Mucosa of rectum (tissue), 2 donors: ENCODE results near the gene CHRND.
A peak's percentile ranks its signal among the peaks of the same experiment; 100 is the strongest.

Source experiments
- H3K27ac ChIP-seq, 2 donors: one replicate each; pipeline ENCODE4 v1.7.0; 2013; ENCODE audit warnings: inconsistent platforms in 2 of 2, low read depth in 2 of 2, low read length in 2 of 2
- H3K27me3 ChIP-seq, 2 donors: one replicate each; pipeline ENCODE4 v1.7.0; 2013; ENCODE audit warnings: low read length in 2 of 2; ENCODE audit not compliant: control insufficient read depth in 2 of 2, insufficient read depth in 2 of 2
- H3K36me3 ChIP-seq, 2 donors: one replicate each; pipeline ENCODE4 v1.7.0; 2013; ENCODE audit warnings: low read length in 2 of 2; ENCODE audit not compliant: control insufficient read depth in 2 of 2, insufficient read depth in 2 of 2
- H3K4me1 ChIP-seq, 2 donors: one replicate each; pipeline ENCODE4 v1.7.0; 2013; ENCODE audit warnings: low read length in 2 of 2, mild to moderate bottlenecking in 1 of 2; ENCODE audit not compliant: control insufficient read depth in 2 of 2, insufficient read depth in 2 of 2
- H3K4me3 ChIP-seq, 2 donors: one replicate each; pipeline ENCODE4 v1.7.0; 2013; ENCODE audit warnings: low read length in 2 of 2
- H3K9ac ChIP-seq, 2 donors: one replicate each; pipeline ENCODE4 v1.7.0; 2013; ENCODE audit warnings: low read length in 2 of 2, low read depth in 1 of 2, mild to moderate bottlenecking in 1 of 2
- H3K9me3 ChIP-seq, 2 donors: one replicate each; pipeline ENCODE4 v1.7.0; 2013; ENCODE audit warnings: low read length in 2 of 2; ENCODE audit not compliant: control insufficient read depth in 2 of 2
- donor health status: healthy.
- donor health status: Normal muscosa, but diverticular disease.

The CHRND gene

GRCh38 chr2:232496501-232497270 lies 29.3 kb upstream of the CHRND start:
- peaks cover 2% of the 10 kb centered on the region in 2 donors for H3K27me3 ChIP-seq

GRCh38 chr2:232497348-232497747 lies 28.6 kb upstream of the CHRND start:
- H3K9ac ChIP-seq, result no peak overlapping the region
- no peak overlapping the region for H3K27ac ChIP-seq
- H3K36me3 ChIP-seq, result no peaks in the 10 kb centered on the region
- H3K4me3 ChIP-seq, result no peak overlapping the region
- no peaks in the 10 kb centered on the region for H3K9me3 ChIP-seq
- no peaks in the 10 kb centered on the region for H3K4me1 ChIP-seq
- peaks cover 2% of the 10 kb centered on the region in 2 donors for H3K27me3 ChIP-seq

More at GRCh38 chr2:232496501-232497270, 29.3 kb upstream of the CHRND start:
- H3K9ac ChIP-seq, result no peak overlapping the region
- H3K9me3 ChIP-seq, result no peaks in the 10 kb centered on the region
- H3K36me3 ChIP-seq, result no peaks in the 10 kb centered on the region
- H3K27ac ChIP-seq, result no peak overlapping the region
- no peak overlapping the region for H3K4me3 ChIP-seq
- H3K4me1 ChIP-seq, result no peaks in the 10 kb centered on the region

GRCh38 chr2:232498452-232498851 lies 27.5 kb upstream of the CHRND start:
- no peaks in the 10 kb centered on the region for H3K4me1 ChIP-seq
- no peak overlapping the region for H3K9ac ChIP-seq
- peaks cover 4 to 8% of the 10 kb centered on the region in 2 donors for H3K27me3 ChIP-seq
- H3K4me3 ChIP-seq, result no peak overlapping the region
- H3K9me3 ChIP-seq, result no peaks in the 10 kb centered on the region
- no peak overlapping the region for H3K27ac ChIP-seq
- H3K36me3 ChIP-seq, result no peaks in the 10 kb centered on the region

- H3K36me3 ChIP-seq, result no peaks in the 10 kb centered on the region
- H3K9me3 ChIP-seq, result no peaks in the 10 kb centered on the region
- H3K4me3 ChIP-seq, result no peak overlapping the region
- H3K4me1 ChIP-seq, result no peaks in the 10 kb centered on the region
- H3K27ac ChIP-seq, result no peak overlapping the region
- no peak overlapping the region for H3K9ac ChIP-seq
- H3K27me3 ChIP-seq, result peaks cover 17 to 22% of the 10 kb centered on the region in 2 donors
Measured at GRCh38 chr2:232501331-232501771, 24.6 kb upstream of the CHRND start.

DNA sequence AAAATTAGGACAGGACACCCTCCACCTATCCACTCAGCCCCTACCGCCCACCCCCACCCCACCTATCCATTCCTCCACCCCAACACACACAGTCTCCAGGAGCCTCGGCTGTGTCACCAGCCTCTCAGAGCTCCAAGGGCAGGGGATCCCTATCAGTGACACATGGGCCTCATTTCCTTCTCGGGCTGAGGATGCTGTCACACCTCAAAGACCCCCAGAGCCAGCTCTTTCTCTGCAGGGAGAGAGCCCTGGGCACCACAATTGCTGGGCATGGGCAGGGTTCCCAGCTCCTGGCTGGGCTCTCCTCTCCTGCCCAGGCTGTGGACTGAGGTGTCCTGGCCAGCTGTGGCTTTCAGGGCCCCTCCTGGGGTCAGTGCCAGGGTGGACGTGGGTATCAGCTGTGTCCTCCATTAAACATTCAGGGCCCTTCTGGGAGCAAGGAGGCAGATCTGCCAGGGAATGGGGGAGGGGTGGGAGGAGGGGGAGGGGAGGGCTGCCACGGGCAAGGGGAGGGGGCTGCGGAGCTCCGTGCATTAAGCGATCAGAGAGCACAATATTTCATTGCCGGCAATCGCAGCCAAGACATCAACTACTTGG lies 24.1 kb upstream of the CHRND start:
- Histone ChIP-seq H3K4me1 (no peaks in the 10 kb centered on the region), H3K9me3 (no peaks in the 10 kb centered on the region), H3K36me3 (no peaks in the 10 kb centered on the region), H3K27ac (no peak overlapping the region), H3K27me3 (peaks cover 20 to 26% of the 10 kb centered on the region in 2 donors), H3K4me3 (no peak overlapping the region), H3K9ac (no peak overlapping the region)

DNA sequence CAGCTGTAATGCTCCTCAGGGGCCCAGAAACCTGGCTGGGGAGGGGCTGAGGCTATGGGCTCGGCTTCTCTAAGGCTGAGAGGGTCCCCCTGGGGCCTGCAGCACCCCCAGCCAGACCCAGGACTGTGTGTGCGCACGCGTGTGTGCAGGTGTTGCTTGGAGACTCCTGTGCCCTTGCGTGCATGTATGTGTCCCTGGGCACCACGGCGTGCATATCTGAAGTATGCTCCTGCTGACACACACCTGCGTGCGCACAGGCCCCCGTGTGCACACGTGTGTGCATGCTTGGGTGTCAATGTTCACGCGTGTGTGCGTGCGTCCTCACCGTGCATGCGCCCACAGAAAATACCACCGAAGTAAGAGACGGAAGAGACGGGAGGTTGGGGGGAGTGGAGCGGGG lies 23.4 kb upstream of the CHRND start:
- H3K27me3 ChIP-seq, result peaks cover 21 to 26% of the 10 kb centered on the region in 2 donors
- no peak overlapping the region for H3K4me3 ChIP-seq
- no peaks in the 10 kb centered on the region for H3K36me3 ChIP-seq
- no peaks in the 10 kb centered on the region for H3K9me3 ChIP-seq
- H3K27ac ChIP-seq, result no peak overlapping the region
- H3K4me1 ChIP-seq, result no peaks in the 10 kb centered on the region
- H3K9ac ChIP-seq, result no peak overlapping the region

- no peak overlapping the region for H3K27ac ChIP-seq
- peaks cover 22 to 26% of the 10 kb centered on the region in 2 donors for H3K27me3 ChIP-seq
- H3K4me1 ChIP-seq, result no peaks in the 10 kb centered on the region
- H3K36me3 ChIP-seq, result no peaks in the 10 kb centered on the region
- H3K4me3 ChIP-seq, result peak overlapping the region; percentile 9 to 38
- H3K9ac ChIP-seq, result no peak overlapping the region
- H3K9me3 ChIP-seq, result no peaks in the 10 kb centered on the region
Measured at GRCh38 chr2:232502911-232503808, 22.8 kb upstream of the CHRND start.

DNA sequence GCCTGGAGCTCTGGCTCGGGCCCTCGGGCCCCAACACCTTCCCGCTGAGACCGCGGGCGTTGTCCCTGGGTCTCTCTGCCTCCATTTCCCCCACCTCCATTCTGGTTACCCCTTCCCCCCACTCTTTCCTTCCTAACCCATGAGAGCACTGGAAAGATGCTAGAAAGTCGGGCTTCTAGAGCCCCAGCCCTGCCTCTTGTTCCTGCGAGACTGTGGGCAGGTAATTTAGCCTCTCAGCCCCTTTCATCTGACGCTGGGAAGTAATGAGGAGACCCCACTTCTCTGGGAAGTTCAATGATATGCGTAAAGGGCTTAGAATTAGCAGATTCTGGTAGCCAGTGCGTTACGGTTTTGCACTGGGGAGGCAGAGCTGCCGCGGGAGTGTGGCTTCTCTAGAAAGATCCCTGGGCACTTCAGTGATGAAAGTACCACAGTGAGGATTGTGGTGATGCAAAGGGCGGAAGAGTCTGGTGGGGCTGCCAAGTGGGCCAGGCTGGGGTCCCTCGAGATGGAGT lies 22.1 kb upstream of the CHRND start:
- H3K36me3 ChIP-seq, result no peaks in the 10 kb centered on the region
- H3K9me3 ChIP-seq, result no peaks in the 10 kb centered on the region
- peak overlapping the region in 1 of 2 donors; percentile 9 for H3K4me3 ChIP-seq
- no peaks in the 10 kb centered on the region for H3K4me1 ChIP-seq
- no peak overlapping the region for H3K9ac ChIP-seq
- H3K27me3 ChIP-seq, result peaks cover 22 to 26% of the 10 kb centered on the region in 2 donors
- H3K27ac ChIP-seq, result no peak overlapping the region

DNA sequence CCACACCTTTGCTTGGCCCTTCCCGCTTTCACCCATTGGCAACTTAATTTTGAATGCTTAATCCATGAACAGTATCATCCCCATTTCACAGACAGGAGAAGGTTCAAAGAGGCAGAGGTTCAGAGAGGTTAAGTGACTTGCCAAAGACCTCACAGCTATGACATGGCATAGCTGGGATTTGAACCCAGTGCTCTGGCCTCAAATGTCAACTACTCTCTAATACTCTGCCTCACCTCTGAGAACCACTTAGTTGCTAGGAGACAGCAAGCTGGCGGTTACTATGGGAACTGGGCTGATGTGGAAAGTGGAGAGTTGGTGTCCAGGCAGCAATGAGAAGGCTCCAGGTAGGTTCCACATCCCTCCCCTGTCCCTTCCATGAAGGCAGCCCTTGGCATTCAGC lies 21.5 kb upstream of the CHRND start:
- Histone ChIP-seq H3K4me1 (no peaks in the 10 kb centered on the region), H3K9ac (no peak overlapping the region), H3K4me3 (no peak overlapping the region), H3K9me3 (no peaks in the 10 kb centered on the region), H3K27me3 (peaks cover 22 to 26% of the 10 kb centered on the region in 2 donors), H3K36me3 (no peaks in the 10 kb centered on the region), H3K27ac (no peak overlapping the region)
